CD4-positive, alpha-beta T cell treated with Interleukin-6 for 4 hours (primary cell): ENCODE measurements around the gene CLIP3.

Experiments
- DNase-seq: peaks from one replicate; pipeline ENCODE4 v3.0.0-alpha.2; 2020; ENCODE audit warnings: mixed read lengths

Gene CLIP3

GRCh38 chr19:35975608-35976214 lies 57.0 kb downstream of the CLIP3 start:
- DNase-seq: no peak

DNA sequence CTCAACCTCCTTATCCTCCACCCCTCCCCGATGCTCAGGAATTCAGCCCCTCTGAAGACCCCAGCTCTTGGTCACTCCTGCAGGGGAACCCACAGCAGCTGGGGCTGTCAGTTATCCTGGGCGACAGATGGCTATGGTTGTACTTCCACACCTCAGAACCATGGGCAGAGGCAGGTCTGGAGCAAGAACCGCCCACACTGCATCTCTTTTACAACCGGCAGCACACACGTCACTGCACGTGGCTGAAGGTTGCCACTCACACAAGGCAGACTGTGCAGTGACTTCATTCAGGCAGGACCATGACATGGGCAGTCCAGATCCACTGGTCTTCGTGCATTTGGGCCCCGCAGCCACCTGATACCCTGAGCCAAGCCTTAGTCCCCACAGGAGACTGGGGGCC lies 59.2 kb downstream of the CLIP3 start:
- no peak for DNase-seq

DNA sequence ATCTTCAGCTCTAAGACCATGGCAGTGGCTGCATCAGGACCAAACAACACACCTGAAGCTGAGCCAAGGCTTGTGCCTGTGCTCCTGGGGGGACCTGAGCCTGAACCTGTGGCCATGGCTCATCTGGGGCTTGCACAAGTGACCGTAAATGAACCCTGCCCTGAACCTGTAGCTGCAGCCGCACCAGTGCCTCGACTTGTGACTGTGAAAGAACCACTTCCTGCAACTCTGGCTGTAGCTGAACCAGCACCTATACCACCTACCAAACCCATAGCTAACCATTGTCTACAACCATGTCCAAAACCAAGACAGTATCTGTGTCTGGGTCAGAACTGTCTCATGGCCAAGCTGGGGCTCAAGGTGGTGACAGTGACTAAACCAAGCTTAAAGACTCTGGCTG lies 65.9 kb downstream of the CLIP3 start:
- DNase-seq: no peak
